ENCODE measurements around the gene SCAF8. TPM values are rescaled to one million over a fixed set of nuclear protein-coding genes. Genes with fewer than 3 reads are reported as not detected.
"Not testable (repeated sequence)": the region's sequence is repeated elsewhere in the genome, so short reads cannot be mapped to it uniquely, and the experiment has no call there.

The SCAF8 gene, protein sequence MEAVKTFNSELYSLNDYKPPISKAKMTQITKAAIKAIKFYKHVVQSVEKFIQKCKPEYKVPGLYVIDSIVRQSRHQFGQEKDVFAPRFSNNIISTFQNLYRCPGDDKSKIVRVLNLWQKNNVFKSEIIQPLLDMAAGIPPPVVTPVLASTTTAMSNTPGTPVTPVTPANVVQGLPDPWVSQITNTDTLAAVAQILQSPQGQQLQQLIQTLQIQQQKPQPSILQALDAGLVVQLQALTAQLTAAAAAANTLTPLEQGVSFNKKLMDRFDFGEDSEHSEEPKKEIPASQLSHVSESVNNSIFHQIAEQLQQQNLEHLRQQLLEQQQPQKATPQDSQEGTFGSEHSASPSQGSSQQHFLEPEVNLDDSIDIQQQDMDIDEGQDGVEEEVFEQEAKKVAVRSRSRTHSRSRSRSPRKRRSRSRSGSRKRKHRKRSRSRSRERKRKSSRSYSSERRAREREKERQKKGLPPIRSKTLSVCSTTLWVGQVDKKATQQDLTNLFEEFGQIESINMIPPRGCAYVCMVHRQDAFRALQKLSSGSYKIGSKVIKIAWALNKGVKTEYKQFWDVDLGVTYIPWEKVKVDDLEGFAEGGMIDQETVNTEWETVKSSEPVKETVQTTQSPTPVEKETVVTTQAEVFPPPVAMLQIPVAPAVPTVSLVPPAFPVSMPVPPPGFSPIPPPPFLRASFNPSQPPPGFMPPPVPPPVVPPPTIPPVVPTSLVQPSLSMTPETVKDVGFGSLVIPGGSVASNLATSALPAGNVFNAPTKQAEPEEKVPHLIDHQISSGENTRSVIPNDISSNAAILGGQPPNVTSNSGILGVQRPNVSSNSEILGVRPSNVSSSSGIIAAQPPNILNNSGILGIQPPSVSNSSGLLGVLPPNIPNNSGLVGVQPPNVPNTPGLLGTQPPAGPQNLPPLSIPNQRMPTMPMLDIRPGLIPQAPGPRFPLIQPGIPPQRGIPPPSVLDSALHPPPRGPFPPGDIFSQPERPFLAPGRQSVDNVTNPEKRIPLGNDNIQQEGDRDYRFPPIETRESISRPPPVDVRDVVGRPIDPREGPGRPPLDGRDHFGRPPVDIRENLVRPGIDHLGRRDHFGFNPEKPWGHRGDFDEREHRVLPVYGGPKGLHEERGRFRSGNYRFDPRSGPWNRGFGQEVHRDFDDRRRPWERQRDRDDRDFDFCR (N-terminal part only)
- 10 to 100 TPM; 31.2 to 42.5 (median 36.0) TPM for polyA plus RNA-seq (ENCODE audit: insufficient read length in 10 of 10)
- long read RNA-seq, donor 1, full-length matches to known transcripts: 1 of 1 reads
- long read RNA-seq, donor 1, partial matches to known transcripts: 0 of 1 reads
- long read RNA-seq, donor 1, other reads (novel, unspliced or antisense): 0 of 1 reads
- long read RNA-seq, donor 2, full-length matches to known transcripts: 3 of 3 reads
- long read RNA-seq, donor 2, partial matches to known transcripts: 0 of 3 reads
- long read RNA-seq, donor 2, other reads (novel, unspliced or antisense): 0 of 3 reads
- long read RNA-seq, donor 3: 0 reads
- long read RNA-seq, donor 4, full-length matches to known transcripts: 1 of 1 reads
- long read RNA-seq, donor 4, partial matches to known transcripts: 0 of 1 reads
- long read RNA-seq, donor 4, other reads (novel, unspliced or antisense): 0 of 1 reads
- long read RNA-seq, donor 5, full-length matches to known transcripts: 4 of 28 reads
- long read RNA-seq, donor 5, partial matches to known transcripts: 24 of 28 reads
- long read RNA-seq, donor 5, other reads (novel, unspliced or antisense): 0 of 28 reads
- long read RNA-seq, donor 6, full-length matches to known transcripts: 1 of 1 reads
- long read RNA-seq, donor 6, partial matches to known transcripts: 0 of 1 reads
- long read RNA-seq, donor 6, other reads (novel, unspliced or antisense): 0 of 1 reads
- long read RNA-seq, donor 7, full-length matches to known transcripts: 1 of 1 reads
- long read RNA-seq, donor 7, partial matches to known transcripts: 0 of 1 reads
- long read RNA-seq, donor 7, other reads (novel, unspliced or antisense): 0 of 1 reads
- long read RNA-seq, donor 8: 0 reads
- long read RNA-seq, donor 9, full-length matches to known transcripts: 2 of 2 reads
- long read RNA-seq, donor 9, partial matches to known transcripts: 0 of 2 reads
- long read RNA-seq, donor 9, other reads (novel, unspliced or antisense): 0 of 2 reads

DNA sequence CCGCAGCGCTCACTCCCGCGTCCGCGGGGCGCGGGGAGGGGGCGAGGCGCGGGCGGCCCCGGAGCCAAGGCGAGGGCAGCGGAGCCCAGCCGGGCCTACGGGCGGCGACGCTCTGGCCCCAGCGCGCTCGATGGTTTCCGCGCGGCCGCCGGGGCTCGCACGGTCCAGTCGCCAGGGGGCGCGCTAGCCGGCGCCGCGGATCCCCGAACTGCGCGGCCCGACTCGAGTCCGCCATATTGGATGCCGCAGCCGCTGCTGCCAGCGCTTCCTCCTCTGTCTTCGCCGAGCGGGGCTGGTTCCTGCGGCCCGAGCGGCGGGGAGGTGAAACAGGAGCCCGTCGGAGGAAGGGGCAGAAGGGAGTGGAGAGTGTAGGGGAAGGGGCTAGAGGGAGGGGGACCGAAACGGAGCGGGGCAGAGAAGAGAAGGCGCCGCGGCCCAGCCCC lies at the start of gene SCAF8:
SCAF8 (plus strand) TSS at position 234 of the 443 bp plus-strand sequence. CDS start 485 bp downstream, outside the sequence.
- peak; percentile 88 to 97 (median 93) for DNase-seq

DNA sequence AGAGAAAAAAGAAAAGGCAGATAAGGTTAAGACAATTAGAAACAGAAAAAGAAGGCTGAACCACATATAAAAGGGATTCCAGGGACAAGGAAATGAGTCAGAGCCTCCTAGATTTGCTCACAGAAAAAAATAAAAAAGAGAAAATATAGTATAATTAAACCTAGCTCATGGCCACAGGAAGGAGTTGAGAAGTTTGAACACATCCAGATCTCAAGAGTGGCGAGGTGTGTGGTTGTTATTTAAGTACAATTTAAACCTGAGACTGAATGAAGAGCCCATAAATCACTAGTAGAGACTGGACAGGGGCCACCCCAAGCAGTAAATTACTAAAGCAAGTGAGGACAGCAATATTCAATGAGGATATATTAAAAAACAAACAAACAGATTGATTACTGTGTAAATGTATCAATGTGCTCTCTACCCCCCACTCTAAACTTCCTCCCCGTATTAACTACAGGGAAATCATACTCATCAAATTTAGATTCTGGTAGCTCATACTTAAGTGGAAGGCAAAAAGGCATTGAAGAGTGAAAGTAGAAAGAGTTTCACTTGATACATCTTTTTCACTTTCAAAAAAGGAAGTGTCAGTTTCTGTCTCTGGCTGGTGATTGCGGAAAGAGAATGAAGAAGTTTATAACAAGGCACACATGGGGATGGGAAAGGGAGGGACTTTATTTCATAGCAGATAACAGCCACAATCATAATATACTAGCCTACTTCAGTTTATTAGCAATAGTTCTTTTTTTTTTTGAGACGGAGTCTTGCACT lies 49.3 kb upstream of the SCAF8 start:
- DNase-seq: peak in 1 of 3 donors; percentile 4

DNA sequence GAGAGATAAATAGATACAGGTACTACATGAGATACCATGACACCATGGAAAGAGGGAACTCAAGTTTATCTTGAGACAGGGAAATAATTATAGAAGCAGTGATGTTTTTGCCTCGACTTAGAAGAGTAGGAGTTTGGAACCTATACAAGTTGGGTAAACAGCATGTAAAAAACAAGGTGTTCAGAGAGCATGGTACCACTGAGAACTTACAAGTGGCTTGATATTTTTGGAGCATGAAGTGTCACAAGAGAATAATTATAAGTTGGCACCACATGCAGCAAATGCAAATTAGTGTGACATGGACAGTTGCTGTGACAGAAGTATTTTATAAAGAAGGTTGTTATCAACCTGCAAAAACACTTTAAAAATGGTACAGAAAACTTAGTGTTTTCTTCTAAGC lies 47.1 kb upstream of the SCAF8 start:
- no peak for DNase-seq

DNA sequence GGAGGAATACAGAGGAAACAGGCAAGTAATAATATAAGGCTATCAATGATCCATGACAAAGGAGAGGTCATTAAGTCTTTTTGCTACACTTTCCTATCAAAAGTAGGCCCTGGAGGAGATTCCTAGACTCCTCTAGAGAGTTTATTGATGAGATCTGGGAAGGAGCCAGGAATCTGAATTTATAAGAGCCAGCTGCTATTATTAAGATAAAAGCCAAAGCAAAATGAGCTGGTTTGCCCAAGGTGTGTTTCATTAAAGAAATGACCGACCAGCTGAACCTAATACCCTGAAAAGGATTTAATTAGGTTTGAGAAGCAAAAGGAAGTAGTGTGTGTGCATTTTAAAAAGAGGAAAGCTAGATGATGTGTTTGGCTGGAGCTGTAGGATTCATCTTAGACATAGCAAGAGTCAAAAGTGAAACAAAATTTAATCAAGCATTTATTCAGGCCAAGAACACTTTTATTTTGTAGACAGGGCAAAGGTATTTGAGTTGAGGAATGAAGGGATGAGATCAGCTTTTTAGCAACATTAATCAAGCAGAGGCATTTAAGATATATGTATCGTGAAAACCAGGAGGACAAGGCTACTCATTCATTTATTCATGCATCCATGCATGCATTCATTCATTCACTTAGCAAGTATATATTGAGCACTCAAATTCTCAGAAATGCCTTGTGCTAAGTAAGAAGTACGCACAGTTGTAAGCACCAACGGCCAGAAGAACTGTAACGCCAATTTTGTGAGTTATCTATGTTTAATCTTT lies 43.5 kb upstream of the SCAF8 start:
- peak in 1 of 3 donors; percentile 12 for DNase-seq

DNA sequence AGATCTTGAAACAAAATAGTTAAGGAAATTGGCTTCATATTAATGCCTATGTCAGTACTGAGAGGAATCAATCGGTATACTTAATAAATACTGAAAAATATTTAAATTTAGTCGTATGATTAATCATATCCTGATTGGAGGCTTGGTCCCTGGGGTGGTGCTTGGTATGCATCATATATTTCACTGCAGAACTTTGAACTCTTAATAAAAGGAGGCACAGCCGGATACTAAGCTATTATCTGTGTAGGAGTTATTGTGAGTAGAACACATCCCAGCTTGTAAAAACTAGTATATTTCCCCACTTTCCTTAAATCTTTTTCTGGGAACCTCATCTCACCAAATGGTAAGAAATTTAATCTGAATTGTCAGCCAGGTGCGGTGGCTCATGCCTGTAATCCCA lies 42.4 kb upstream of the SCAF8 start:
- no peak for DNase-seq

DNA sequence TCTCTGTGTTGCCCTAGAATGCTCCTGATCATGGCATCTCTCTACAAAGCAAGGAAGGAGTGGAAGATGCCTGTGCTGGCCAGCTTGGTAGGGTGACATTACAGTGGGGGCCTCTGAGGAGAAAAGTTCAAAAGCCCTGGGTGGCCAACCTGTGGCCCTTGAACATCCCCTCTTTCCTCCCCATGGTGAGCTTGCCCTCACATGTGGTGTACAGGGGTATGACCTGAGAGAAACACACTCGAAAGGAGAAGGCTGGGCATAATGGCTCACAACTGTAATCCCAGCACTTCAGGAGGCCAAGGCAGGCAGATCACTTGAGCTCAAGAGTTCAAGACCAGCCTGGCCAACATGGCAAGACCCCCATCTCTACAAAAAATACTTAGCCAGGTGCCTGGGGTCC lies 36.6 kb upstream of the SCAF8 start:
- no peak for DNase-seq

DNA sequence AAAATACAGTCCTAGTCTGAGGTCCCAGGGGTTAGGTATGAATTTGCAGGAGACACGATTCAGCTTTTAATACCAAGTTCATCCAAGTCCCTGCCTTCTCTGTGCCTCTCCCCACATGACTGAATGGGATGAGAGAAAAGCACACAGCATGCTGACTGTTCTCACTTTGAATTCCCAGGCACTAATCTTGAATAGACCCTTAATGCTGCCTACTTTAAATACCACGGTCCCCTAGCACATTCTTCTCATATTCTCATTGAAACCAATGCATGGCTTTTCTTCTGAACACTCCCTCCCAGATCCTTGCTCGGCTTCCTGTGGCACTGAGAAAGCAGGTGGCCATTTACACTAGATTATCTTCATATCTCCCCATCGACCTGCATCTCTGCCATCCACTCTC lies 30.1 kb upstream of the SCAF8 start:
- no peak for DNase-seq

DNA sequence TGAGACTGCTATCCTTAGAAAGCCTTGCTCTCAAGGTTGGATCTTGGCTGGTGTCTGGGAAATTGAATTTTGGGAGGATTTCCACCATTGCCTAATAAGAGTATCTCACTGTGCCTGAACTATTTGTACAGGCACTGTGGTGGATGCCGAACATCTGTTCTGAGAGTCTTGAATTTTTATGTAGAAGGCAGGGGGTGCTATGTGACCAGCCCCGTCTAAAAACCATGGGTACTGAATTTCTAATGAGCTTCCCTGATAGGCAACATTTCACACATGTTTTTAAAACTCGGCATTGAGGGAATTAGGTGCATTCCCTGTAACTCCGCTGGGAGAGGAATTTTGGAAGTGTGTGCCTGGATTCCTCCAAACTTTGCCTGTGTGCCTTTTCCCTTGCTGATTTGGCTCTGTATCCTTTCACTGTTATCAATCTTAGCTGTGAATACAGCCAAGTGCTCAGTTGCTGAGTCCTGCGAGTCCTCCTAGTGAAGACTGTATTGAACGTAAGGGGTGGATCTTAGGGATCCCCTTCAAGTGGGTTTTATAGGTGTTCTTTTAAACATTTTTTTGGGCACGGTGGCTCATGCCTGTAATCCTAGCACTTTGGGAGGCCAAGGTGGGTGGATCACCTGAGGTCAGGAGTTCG lies 27.6 kb upstream of the SCAF8 start:
- no peak for DNase-seq

DNA sequence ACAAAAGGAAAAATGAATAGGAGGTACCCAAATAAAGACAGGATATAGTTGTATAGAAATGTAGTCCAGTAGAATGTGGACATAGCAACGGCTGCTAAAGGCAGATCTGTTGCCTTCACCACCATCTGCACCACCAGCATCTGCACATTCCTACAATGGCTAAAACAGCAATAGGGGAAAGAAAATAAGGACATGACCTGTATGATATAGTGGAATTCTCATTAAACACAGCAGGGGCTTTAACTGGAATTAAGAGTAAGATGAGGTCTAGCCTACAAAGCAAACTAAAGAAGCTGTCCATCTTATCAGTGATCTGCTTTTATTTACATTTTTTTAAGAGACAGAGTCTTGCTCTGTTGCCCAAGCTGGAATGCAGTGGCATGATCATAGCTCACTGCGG lies 26.8 kb upstream of the SCAF8 start:
- DNase-seq: no peak

DNA sequence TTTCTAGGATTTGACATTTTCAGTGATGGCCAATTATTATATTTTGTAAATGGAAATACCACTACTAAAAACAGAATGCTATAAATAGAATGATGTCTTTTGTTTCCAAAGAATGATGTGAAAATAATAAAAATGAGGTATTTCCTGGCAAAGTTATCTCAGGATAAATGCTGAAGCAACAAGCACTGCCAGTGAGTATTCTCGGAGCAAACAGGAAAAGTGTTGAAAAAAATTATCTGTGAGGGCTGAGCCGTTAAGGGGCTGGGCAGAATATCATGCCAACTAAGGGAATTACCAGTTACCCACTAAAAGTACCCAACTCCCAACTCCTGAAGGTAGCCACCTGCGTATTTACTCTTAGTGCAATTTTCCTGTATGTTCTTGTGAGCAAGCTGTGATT lies 23.6 kb upstream of the SCAF8 start:
- DNase-seq: peak in 1 of 3 donors; percentile 15

DNA sequence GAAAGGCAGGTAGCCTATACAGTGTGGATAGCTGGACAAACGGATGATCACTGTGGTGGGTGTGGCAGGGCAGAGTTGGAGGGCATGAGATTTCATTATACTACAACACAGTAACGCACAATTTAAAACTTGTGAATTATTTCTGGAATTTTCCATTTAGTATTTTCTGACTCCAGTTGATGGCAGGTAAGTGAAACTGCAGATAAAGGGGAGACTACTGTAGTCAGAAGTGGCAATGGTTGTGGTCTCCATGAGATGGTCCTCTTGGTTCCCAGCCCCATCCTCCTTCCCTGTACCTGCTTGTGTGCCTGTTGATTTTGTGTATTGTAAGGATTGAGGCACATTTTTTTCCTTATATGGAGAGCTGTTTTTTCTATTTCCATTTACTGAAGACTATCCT lies 22.5 kb upstream of the SCAF8 start:
- no peak for DNase-seq

DNA sequence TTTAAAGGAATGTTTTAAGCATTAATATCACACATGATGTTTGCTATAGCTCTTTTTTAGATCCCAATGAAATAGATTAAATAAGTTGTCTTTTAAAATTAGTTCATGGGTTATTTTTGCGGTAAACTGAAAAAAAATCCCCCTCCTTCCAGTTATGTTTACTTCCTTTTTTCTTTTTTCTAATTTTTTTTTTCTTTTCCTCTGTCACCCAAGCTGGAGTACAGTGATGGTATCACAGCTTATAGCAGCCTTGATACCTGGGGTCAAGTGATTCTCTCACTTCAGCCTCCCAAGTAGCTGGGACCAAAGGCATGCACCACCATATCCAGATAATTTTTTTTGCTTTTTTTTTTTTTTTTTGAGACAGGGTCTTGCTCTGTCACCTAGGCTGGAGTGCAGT lies 17.8 kb upstream of the SCAF8 start:
- no peak for DNase-seq

DNA sequence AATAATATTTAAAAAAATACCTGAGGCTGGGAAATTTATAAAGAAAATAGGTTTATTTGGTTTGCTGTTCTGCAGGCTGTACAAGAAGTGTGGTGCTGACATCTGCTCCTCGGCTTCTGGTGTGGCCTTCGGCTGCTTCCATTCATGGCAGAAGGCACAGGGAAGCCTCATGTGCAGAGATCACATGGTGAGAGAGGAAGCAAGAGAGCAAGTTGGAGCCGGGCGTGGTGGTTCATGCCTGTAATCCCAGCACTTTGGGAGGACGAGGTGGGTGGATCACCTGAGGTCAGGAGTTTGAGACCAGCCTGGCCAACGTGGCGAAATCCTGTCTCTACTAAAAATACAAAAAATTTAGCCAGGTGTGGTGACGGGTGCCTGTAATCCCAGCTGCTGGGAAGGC lies 16.9 kb upstream of the SCAF8 start:
- DNase-seq: not testable (repeated sequence)

DNA sequence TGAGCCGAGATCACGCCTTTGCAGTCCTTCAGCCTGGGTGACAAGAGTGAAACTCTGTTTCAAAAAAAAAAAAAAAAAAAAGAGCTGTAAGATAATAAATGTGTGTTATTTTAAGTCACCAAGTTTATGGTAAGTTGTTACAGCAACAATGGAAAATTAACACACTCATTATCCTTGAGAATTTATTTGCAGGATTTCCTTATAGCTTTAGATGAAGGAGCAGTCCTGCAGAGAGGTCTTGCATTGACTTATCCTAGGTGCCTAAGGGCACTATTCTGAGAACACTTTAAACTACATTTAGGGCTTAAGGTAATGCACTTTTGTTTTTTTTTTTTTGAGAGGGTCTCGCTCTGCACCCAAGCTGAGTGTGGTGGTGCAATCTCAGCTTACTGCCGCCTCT lies 13.8 kb upstream of the SCAF8 start:
- no peak for DNase-seq

DNA sequence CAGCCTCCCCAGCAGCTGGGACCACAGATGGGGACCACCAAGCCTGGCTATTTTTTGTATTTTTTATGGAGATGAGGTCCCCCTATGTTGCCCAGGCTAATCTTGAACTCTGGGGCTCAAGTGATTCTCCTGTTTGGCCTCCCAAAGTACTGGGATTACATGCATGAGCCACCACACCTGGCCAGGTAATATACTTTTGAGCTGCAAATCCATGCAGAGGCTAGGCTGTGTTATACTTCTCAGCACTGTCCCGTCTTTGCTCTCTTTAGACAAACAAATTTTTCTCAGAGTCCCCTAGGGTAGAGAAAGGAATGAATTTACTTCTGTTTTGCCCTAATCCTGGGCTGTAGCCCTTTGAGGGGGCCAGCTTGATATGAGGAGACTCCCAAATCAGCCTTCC lies 13.4 kb upstream of the SCAF8 start:
- DNase-seq: no peak

DNA sequence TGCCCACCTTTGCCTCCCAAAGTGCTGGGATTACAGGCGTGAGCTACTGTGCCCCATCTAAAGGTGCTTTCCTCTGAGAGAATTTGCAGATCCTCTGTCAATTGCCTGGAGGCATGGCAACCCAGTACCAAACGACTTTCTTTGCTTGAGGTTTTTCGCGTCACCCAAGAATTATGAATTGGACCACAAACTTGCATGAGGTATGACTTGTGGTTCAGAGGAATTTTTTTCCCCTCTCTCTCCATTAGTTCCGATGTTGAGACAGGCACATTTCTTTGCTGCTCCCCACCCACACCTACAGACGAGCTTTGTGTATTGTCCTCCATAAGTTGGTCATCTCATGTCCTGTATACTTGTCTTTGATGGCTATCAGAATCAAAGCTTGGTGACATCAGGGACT lies 11.8 kb upstream of the SCAF8 start:
- peak in 1 of 3 donors; percentile 48 for DNase-seq

DNA sequence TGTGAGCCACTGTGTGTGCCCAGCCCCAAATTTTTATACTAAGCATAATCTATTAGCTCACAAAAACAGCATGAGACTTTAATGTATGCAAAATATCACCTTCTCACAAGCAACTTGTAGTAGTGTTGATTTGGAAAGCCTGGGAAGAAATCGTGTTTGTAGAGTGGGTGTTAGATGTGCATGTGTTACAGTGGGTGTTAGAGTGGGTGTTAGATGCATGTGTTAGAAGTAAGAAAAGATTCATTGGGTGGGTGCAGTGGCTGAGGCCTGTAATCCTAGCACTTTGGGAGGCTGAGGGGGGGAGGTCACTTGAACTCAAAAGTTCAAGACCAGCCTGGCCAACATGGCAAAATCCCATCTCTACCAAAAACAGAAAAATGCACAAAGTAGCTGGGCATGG lies 6.3 kb upstream of the SCAF8 start:
- DNase-seq: no peak
